Uterus (tissue), 4 donors: ENCODE data around the gene CCDC78. TPM values are rescaled to one million over a fixed set of nuclear protein-coding genes. Genes with fewer than 3 reads are reported as not detected.

ENCODE experiments used
- DNase-seq, 2 donors: peaks; one replicate each; pipeline ENCODE4 v3.0.0-alpha.2; 2019 to 2020
- H3K27ac ChIP-seq, 2 donors: fragments of 200-600 bp; sonication (generic); 1 replicate in 1 of 2; 2 replicates in 1 of 2; pipeline ENCODE4 v1.5.1; 2016 to 2018
- H3K27me3 ChIP-seq, 2 donors: fragments of 200-600 bp; sonication (generic); one replicate each; pipeline ENCODE4 v1.5.1; 2018 to 2019; ENCODE audit warnings: control low read depth in 1 of 2
- H3K36me3 ChIP-seq, 2 donors: fragments of 200-600 bp; sonication (generic); one replicate each; pipeline ENCODE4 v1.5.1; 2019; ENCODE audit warnings: control low read depth in 1 of 2
- H3K4me1 ChIP-seq, 2 donors: fragments of 200-600 bp; sonication (generic); one replicate each; pipeline ENCODE4 v1.5.1; 2018 to 2019; ENCODE audit warnings: control low read depth in 1 of 2
- H3K4me3 ChIP-seq, 2 donors: fragments of 200-600 bp; sonication (generic); 1 replicate in 1 of 2; 2 replicates in 1 of 2; pipeline ENCODE4 v1.5.1; 2018 to 2019; ENCODE audit warnings: mild to moderate bottlenecking in 1 of 2
- H3K9me3 ChIP-seq, 2 donors: fragments of 200-600 bp; sonication (generic); one replicate each; pipeline ENCODE4 v1.5.1; 2019; ENCODE audit warnings: control low read depth in 1 of 2
- CTCF ChIP-seq, 4 experiments: fragments of 200-600 bp in 2 of 4; fragments of 450-650 bp in 2 of 4; sonication (generic) in 2 of 4; IDR thresholded peaks; one replicate each; pipeline ENCODE4 v1.5.1; 2016 to 2019; ENCODE audit warnings: antibody characterized with exemption in 4 of 4, mild to moderate bottlenecking in 2 of 4, moderate library complexity in 1 of 4
- POLR2A ChIP-seq, 2 donors: fragments of 450-650 bp; IDR thresholded peaks; one replicate each; pipeline ENCODE4 v1.6.1; 2016; ENCODE audit warnings: antibody characterized with exemption in 2 of 2, mild to moderate bottlenecking in 1 of 2, moderate library complexity in 1 of 2
- intact Hi-C: fragments of 100-400 bp; cut with DNase I; formaldehyde crosslinking; loops from one replicate; pipeline ENCODE4 v1.15.1; 2023; ENCODE audit warnings: low total_unique reads
- microRNA counts, 2 donors: library from miRNA; unstranded; fragments of <30 nt; microRNA quantifications; one replicate each; lab custom pipeline; 2016 to 2017
- microRNA-seq: library from miRNA; unstranded; fragments of <30 nt; microRNA quantifications from one replicate; pipeline ENCODE4, GENCODE V29; 2016; ENCODE audit warnings: borderline microRNAs expressed, borderline replicate concordance
- small RNA-seq: library from RNA; depleted of rRNA; stranded (forward); fragments of <200 nt; gene quantifications from one replicate; pipeline ENCODE3, GENCODE V24; 2016
- total RNA-seq, 4 donors: library from RNA; depleted of rRNA in 3 of 4; stranded (reverse); fragments of >200 nt in 3 of 4; gene quantifications; one replicate each; pipeline versions ENCODE4 v1.1.0 to v1.2.4, GENCODE V29; 2014 to 2023
- donor health status: DM: yes; HTN: yes; CAD: no.

Gene CCDC78
- total RNA-seq, 4 donors from 2014 or later: 1.3 to 5.3 (median 2.3) TPM; not detected in 1

- Histone ChIP-seq H3K36me3 (no peaks in the 10 kb centered on the region), H3K9me3 (no peaks in the 10 kb centered on the region), H3K27me3 (no peaks in the 10 kb centered on the region), H3K4me1 (peaks cover 0 to 11% of the 10 kb centered on the region in 2 donors), H3K4me3 (no peak overlapping the region), H3K27ac (no peak overlapping the region)
- intact Hi-C loops: no loop called here
- no peak for TF ChIP-seq POLR2A (IDR thresholded peaks at IDR 0.05)
- TF ChIP-seq CTCF (IDR thresholded peaks at IDR 0.05): no peak
- DNase-seq: no peak
These were observed 51.9 kb downstream of the CCDC78 start for GRCh38 chr16:674214-674881.

GRCh38 chr16:673399-673991 lies 52.7 kb downstream of the CCDC78 start:
- H3K4me1 ChIP-seq: peaks cover 0 to 11% of the 10 kb centered on the region in 2 donors
- no peak for DNase-seq
- TF ChIP-seq POLR2A (IDR thresholded peaks at IDR 0.05): no peak
- no peak for TF ChIP-seq CTCF (IDR thresholded peaks at IDR 0.05)
- H3K9me3 ChIP-seq: no peaks in the 10 kb centered on the region
- H3K4me3 ChIP-seq: no peak overlapping the region
- intact Hi-C loops: no loop called here
- no peaks in the 10 kb centered on the region for H3K36me3 ChIP-seq
- no peak overlapping the region for H3K27ac ChIP-seq
- no peaks in the 10 kb centered on the region for H3K27me3 ChIP-seq

GRCh38 chr16:672851-673250 lies 53.4 kb downstream of the CCDC78 start:
- Histone ChIP-seq H3K4me3 (no peak overlapping the region), H3K27ac (no peak overlapping the region), H3K27me3 (no peaks in the 10 kb centered on the region), H3K9me3 (no peaks in the 10 kb centered on the region), H3K36me3 (no peaks in the 10 kb centered on the region), H3K4me1 (peaks cover 0 to 11% of the 10 kb centered on the region in 2 donors)
- intact Hi-C loops: no loop called here
- TF ChIP-seq CTCF (IDR thresholded peaks at IDR 0.05) (no peak), POLR2A (IDR thresholded peaks at IDR 0.05) (no peak)
- no peak for DNase-seq

MicroRNA genes within 50 kb of the gene (microRNA counts, 767-probe panel; counts per million panel counts)
- microRNA hsa-miR-662 (lab: Ali Mortazavi, UCI): 0 to 394 counts per million in 2 donors

Small RNA genes within 50 kb of the gene (microRNA-seq; reads per million reads assigned to microRNA genes)
- gene MIR662: not detected

Small RNA genes within 50 kb of the gene (small RNA-seq; reads per million reads assigned to genes)
- gene MIR662: not detected

Other genes with a start within 250 kb of the CCDC78 start
- 10 to 100 TPM in 3 of 4 donors, 1 to 10 TPM in 1; 7.9 to 37.3 (median 19.3) TPM for gene CAPN15, start 198.7 kb downstream of the CCDC78 start, total RNA-seq
- not detected for gene PRR35, start 166.0 kb downstream of the CCDC78 start, total RNA-seq
- 1 to 10 TPM; 1.2 to 7.5 (median 1.5) TPM for gene NHLRC4, start 159.4 kb downstream of the CCDC78 start, total RNA-seq
- 10 to 100 TPM in 3 of 4 donors, 1 to 10 TPM in 1; 10.0 to 56.9 (median 30.7) TPM for gene PIGQ, start 156.5 kb downstream of the CCDC78 start, total RNA-seq
- 10 to 100 TPM in 2 of 4 donors, 1 to 10 TPM in 1, under 1 TPM in 1; 0.59 to 25.4 (median 14.3) TPM for gene RAB40C, start 136.4 kb downstream of the CCDC78 start, total RNA-seq
- gene WFIKKN1, start 95.5 kb downstream of the CCDC78 start, total RNA-seq: 1 to 10 TPM in 1 of 4 donors, under 1 TPM in 2, not detected in 1; 0.26 to 1.4 (median 0.76) TPM
- 100 to 1,000 TPM in 2 of 4 donors, 10 to 100 TPM in 2; 29.5 to 171 (median 97.1) TPM for gene METTL26, start 90.1 kb downstream of the CCDC78 start, total RNA-seq
- gene MCRIP2, start 84.6 kb downstream of the CCDC78 start, total RNA-seq: 10 to 100 TPM in 2 of 4 donors, 1 to 10 TPM in 2; 2.6 to 62.0 (median 17.0) TPM
- 10 to 100 TPM; 18.2 to 79.3 (median 46.9) TPM for gene WDR90, start 77.1 kb downstream of the CCDC78 start, total RNA-seq
- 10 to 100 TPM; 29.1 to 99.7 (median 71.7) TPM for gene RHOT2, start 58.3 kb downstream of the CCDC78 start, total RNA-seq
- 1 to 10 TPM in 2 of 4 donors, not detected in 2; 1.5 to 2.0 TPM for gene RHBDL1, start 50.8 kb downstream of the CCDC78 start, total RNA-seq
- gene STUB1, start 46.0 kb downstream of the CCDC78 start, total RNA-seq: 100 to 1,000 TPM in 2 of 4 donors, 10 to 100 TPM in 2; 62.7 to 212 (median 93.3) TPM
- gene JMJD8, start 42.1 kb downstream of the CCDC78 start, total RNA-seq: 100 to 1,000 TPM in 1 of 4 donors, 10 to 100 TPM in 3; 45.6 to 111 (median 57.4) TPM
- gene WDR24, start 36.0 kb downstream of the CCDC78 start, total RNA-seq: 10 to 100 TPM in 1 of 4 donors, 1 to 10 TPM in 3; 2.3 to 12.0 (median 4.2) TPM
- gene FBXL16, start 20.6 kb downstream of the CCDC78 start, total RNA-seq: under 1 TPM in 2 of 4 donors, not detected in 2; 0.21 to 0.37 TPM
- gene METRN, start 11.3 kb downstream of the CCDC78 start, total RNA-seq: 10 to 100 TPM; 19.1 to 76.5 (median 26.7) TPM
- 10 to 100 TPM in 3 of 4 donors, 1 to 10 TPM in 1; 6.2 to 21.1 (median 19.1) TPM for gene ANTKMT, start 5.3 kb downstream of the CCDC78 start, total RNA-seq
- gene HAGHL, start 663 bp upstream of the CCDC78 start, total RNA-seq: 1 to 10 TPM in 2 of 4 donors, not detected in 2; 1.0 to 3.4 TPM
- gene CIAO3, start 14.6 kb upstream of the CCDC78 start, total RNA-seq: 10 to 100 TPM; 14.1 to 43.3 (median 25.0) TPM
- 10 to 100 TPM in 3 of 4 donors, 1 to 10 TPM in 1; 4.6 to 30.8 (median 15.7) TPM for gene MSLN, start 34.3 kb upstream of the CCDC78 start, total RNA-seq
- 10 to 100 TPM in 3 of 4 donors, 1 to 10 TPM in 1; 5.9 to 80.0 (median 16.7) TPM for gene RPUSD1, start 61.9 kb upstream of the CCDC78 start, total RNA-seq
- 100 to 1,000 TPM in 1 of 4 donors, 10 to 100 TPM in 2, under 1 TPM in 1; under 0.01 to 895 (median 31.1) TPM for gene CHTF18, start 62.2 kb upstream of the CCDC78 start, total RNA-seq
- not detected for gene GNG13, start 74.3 kb upstream of the CCDC78 start, total RNA-seq
- gene LMF1, start 244.5 kb upstream of the CCDC78 start, total RNA-seq: 10 to 100 TPM; 21.8 to 47.9 (median 36.0) TPM